NCI-H446 treated with DMSO at 0.1 percent for 48 hours (cell line): ENCODE results near the gene ZNF765.
"Not testable (repeated sequence)": the region's sequence is repeated elsewhere in the genome, so short reads cannot be mapped to it uniquely, and the experiment has no call there.

Experiments
- DNase-seq: peaks from one replicate; lab custom pipeline; 2025; lab: John Stamatoyannopoulos, UW

ZNF765 gene

GRCh38 chr19:53422551-53422950, 27.6 kb downstream of the ZNF765 start:
- no peak for DNase-seq

- not testable (repeated sequence) for DNase-seq
These were observed 28.1 kb downstream of the ZNF765 start for GRCh38 chr19:53423074-53423473.

- not testable (repeated sequence) for DNase-seq
These were observed 28.7 kb downstream of the ZNF765 start for GRCh38 chr19:53423680-53424079.

GRCh38 chr19:53424968-53425597, 30.1 kb downstream of the ZNF765 start:
- peak; percentile 5 for DNase-seq

- peak; percentile 58 for DNase-seq
These were observed 36.6 kb downstream of the ZNF765 start, which contains the start of gene ZNF761 for GRCh38 chr19:53431399-53432087. ZNF761 (plus strand) TSS chr19:53431984; CDS start chr19:53447269, 15,285 bp downstream.

- DNase-seq, result no peak
These were observed 37.2 kb downstream of the ZNF765 start for GRCh38 chr19:53432088-53432661.

- DNase-seq, result not testable (repeated sequence)
These were observed 48.9 kb downstream of the ZNF765 start for GRCh38 chr19:53443809-53444208.

- not testable (repeated sequence) for DNase-seq
These were observed 52.2 kb downstream of the ZNF765 start for GRCh38 chr19:53447196-53447595.

GRCh38 chr19:53455828-53456227, 60.9 kb downstream of the ZNF765 start:
- no peak for DNase-seq

- DNase-seq, result not testable (repeated sequence)
These were observed 65.3 kb downstream of the ZNF765 start for GRCh38 chr19:53460131-53460721.

GRCh38 chr19:53461866-53462265, 66.9 kb downstream of the ZNF765 start:
- DNase-seq, result no peak

- no peak for DNase-seq
These were observed 67.9 kb downstream of the ZNF765 start for GRCh38 chr19:53462861-53463260.

- DNase-seq, result no peak
These were observed 68.3 kb downstream of the ZNF765 start for GRCh38 chr19:53463263-53463662.

GRCh38 chr19:53466726-53467484, 72.0 kb downstream of the ZNF765 start:
- no peak for DNase-seq

- peak; percentile 6 for DNase-seq
These were observed 72.7 kb downstream of the ZNF765 start, which contains the start of gene ZNF813 for GRCh38 chr19:53467485-53468262. ZNF813 (plus strand) TSS chr19:53467733; CDS start chr19:53483823, 16,090 bp downstream.

- not testable (repeated sequence) for DNase-seq
These were observed 73.7 kb downstream of the ZNF765 start for GRCh38 chr19:53468628-53469027.

- no peak for DNase-seq
These were observed 77.0 kb downstream of the ZNF765 start for GRCh38 chr19:53471916-53472315.

- not testable (repeated sequence) for DNase-seq
These were observed 79.9 kb downstream of the ZNF765 start for GRCh38 chr19:53474832-53475231.

- DNase-seq, result not testable (repeated sequence)
These were observed 80.5 kb downstream of the ZNF765 start for GRCh38 chr19:53475470-53475869.
